Kidney (tissue), 14 donors: ENCODE measurements around the gene GRIK1. TPM values are rescaled to one million over a fixed set of nuclear protein-coding genes. Genes with fewer than 3 reads are reported as not detected.
"Not testable (repeated sequence)": the region's sequence is repeated elsewhere in the genome, so short reads cannot be mapped to it uniquely, and the experiment has no call there.

Experiments used
- DNase-seq, 5 donors: peaks; one replicate each; pipeline ENCODE4 v3.0.0-alpha.2; 2013 to 2020
- FAIRE-seq: peaks from 2 replicates; lab custom pipeline; 2012; peaks lifted over from hg19 to GRCh38; lab: Jason Lieb, UNC
- H3K27ac ChIP-seq, 2 donors: one replicate each; pipeline ENCODE4 v1.7.0; 2013; ENCODE audit warnings: low read depth in 2 of 2, low read length in 2 of 2, inconsistent platforms in 1 of 2
- H3K27me3 ChIP-seq: one replicate; pipeline ENCODE4 v1.7.1; 2013; ENCODE audit warnings: low read length, inconsistent platforms; ENCODE audit not compliant: control insufficient read depth, insufficient read depth
- H3K36me3 ChIP-seq, 3 donors: one replicate each; pipeline versions ENCODE4 v1.7.0 to v1.7.1; 2013; ENCODE audit warnings: low read length in 3 of 3, control low read depth in 1 of 3, inconsistent platforms in 1 of 3; ENCODE audit not compliant: insufficient read depth in 3 of 3, control insufficient read depth in 2 of 3
- H3K4me1 ChIP-seq, 3 donors: one replicate each; pipeline versions ENCODE4 v1.7.0 to v1.7.1; 2013; ENCODE audit warnings: low read length in 3 of 3, inconsistent platforms in 1 of 3, low read depth in 1 of 3; ENCODE audit not compliant: control insufficient read depth in 2 of 3, insufficient read depth in 2 of 3
- H3K4me3 ChIP-seq, 3 donors: one replicate each; pipeline versions ENCODE4 v1.7.0 to v1.8.1; 2013; ENCODE audit warnings: low read length in 3 of 3, control low read depth in 1 of 3, inconsistent platforms in 1 of 3
- H3K9ac ChIP-seq, 3 donors: one replicate each; pipeline versions ENCODE4 v1.7.0 to v1.7.1; 2013; ENCODE audit warnings: low read length in 3 of 3, control low read depth in 1 of 3, inconsistent platforms in 1 of 3
- H3K9me3 ChIP-seq, 3 donors: one replicate each; pipeline versions ENCODE4 v1.7.0 to v1.7.1; 2013; ENCODE audit warnings: low read length in 3 of 3, control low read depth in 1 of 3, inconsistent platforms in 1 of 3; ENCODE audit not compliant: control insufficient read depth in 2 of 3, insufficient read depth in 1 of 3
- CTCF ChIP-seq: IDR thresholded peaks from 3 replicates; pipeline ENCODE4 v1.5.1; 2012; ENCODE audit warnings: mild to moderate bottlenecking, moderate library complexity, borderline replicate concordance; ENCODE audit not compliant: insufficient read depth; ENCODE audit errors: extremely low read depth
- intact Hi-C: fragments of 100-400 bp; cut with DNase I; formaldehyde crosslinking; loops from one replicate; pipeline ENCODE4 v1.11.1; 2022
- polyA plus RNA-seq: library from polyadenylated mRNA; stranded (reverse); fragments of 350-450 nt; fragmentation: Illumina TruSeq; extraction: RNeasy Lipid Tissue Mini Kit (QIAGEN cat#74804); gene quantifications from one replicate; pipeline ENCODE4 v1.2.3, GENCODE V29; 2014; ENCODE audit warnings: low read depth, low replicate concordance; ENCODE audit not compliant: insufficient read depth
- total RNA-seq: library from RNA; stranded (reverse); fragmentation: NEBNext Ultra II Directional; extraction: Animal tissue kit (Norgen Biotek cat#: 25700); gene quantifications from one replicate; pipeline ENCODE4 v1.2.1, GENCODE V29; 2021
- donor health status: control.
- donor health status: control.
- donor health status: control.
- donor health status: control.
- donor health status: control.
- donor health status: DM: yes; HTN: yes; CAD: no.
- donor health status: Normal renal cell carcinoma (clear cell type).

GRIK1 gene
- total and polyA plus RNA-seq, 2 donors from 2014 or later, result not detected

- H3K27ac ChIP-seq, result no peak overlapping the region
- no peaks in the 10 kb centered on the region for H3K27me3 ChIP-seq
- DNase-seq (no peak), FAIRE-seq (no peak)
- no peaks in the 10 kb centered on the region for H3K9me3 ChIP-seq
- no peak overlapping the region for H3K9ac ChIP-seq
- intact Hi-C loops, result no loop called here
- no peaks in the 10 kb centered on the region for H3K36me3 ChIP-seq
- no peak for TF ChIP-seq CTCF
- H3K4me1 ChIP-seq, result no peaks in the 10 kb centered on the region
- no peak overlapping the region for H3K4me3 ChIP-seq
Observed at GRCh38 chr21:29610779-29611360, 328.9 kb downstream of the GRIK1 start.

GRCh38 chr21:29606613-29607012 is 333.2 kb downstream of the GRIK1 start:
- no peak overlapping the region for H3K4me3 ChIP-seq
- FAIRE-seq, result no peak
- TF ChIP-seq CTCF, result no peak
- no peaks in the 10 kb centered on the region for H3K36me3 ChIP-seq
- intact Hi-C loops, result no loop called here
- no peaks in the 10 kb centered on the region for H3K27me3 ChIP-seq
- H3K9ac ChIP-seq, result no peak overlapping the region
- no peak for DNase-seq
- H3K27ac ChIP-seq, result no peak overlapping the region
- H3K9me3 ChIP-seq, result no peaks in the 10 kb centered on the region
- H3K4me1 ChIP-seq, result no peaks in the 10 kb centered on the region

GRCh38 chr21:29605219-29605618 is 334.6 kb downstream of the GRIK1 start:
- intact Hi-C loops, FAIRE-seq, H3K9ac ChIP-seq: not testable (repeated sequence)

GRCh38 chr21:29604076-29604475 is 335.7 kb downstream of the GRIK1 start:
- Histone ChIP-seq H3K4me3 (no peak overlapping the region), H3K36me3 (no peaks in the 10 kb centered on the region), H3K9ac (no peak overlapping the region), H3K27ac (no peak overlapping the region), H3K27me3 (no peaks in the 10 kb centered on the region), H3K4me1 (no peaks in the 10 kb centered on the region), H3K9me3 (no peaks in the 10 kb centered on the region)
- no peak for TF ChIP-seq CTCF
- no peak for FAIRE-seq
- intact Hi-C loops, result no loop called here
- DNase-seq, result no peak

More at GRCh38 chr21:29605219-29605618, 334.6 kb downstream of the GRIK1 start:
- H3K27me3 ChIP-seq, DNase-seq, H3K36me3 ChIP-seq, H3K4me3 ChIP-seq, H3K4me1 ChIP-seq, H3K9me3 ChIP-seq, H3K27ac ChIP-seq: not testable (repeated sequence)
